D721Med (cell line): ENCODE measurements around the gene HOXA5.

Source experiments
- DNase-seq: peaks from one replicate; pipeline ENCODE4 v3.0.0; 2011; ENCODE audit warnings: low spot score; ENCODE audit not compliant: insufficient read length
- FAIRE-seq: peaks from 2 replicates; lab custom pipeline; 2011; peaks lifted over from hg19 to GRCh38; lab: Jason Lieb, UNC
- TF ChIP-seq, protein P1 (sequence below): IDR thresholded peaks from 2 replicates; pipeline ENCODE4 v1.5.1; 2012; ENCODE audit warnings: mild to moderate bottlenecking, control low read depth; ENCODE audit not compliant: insufficient read depth; ENCODE audit errors: missing control alignments

Gene HOXA5

DNA sequence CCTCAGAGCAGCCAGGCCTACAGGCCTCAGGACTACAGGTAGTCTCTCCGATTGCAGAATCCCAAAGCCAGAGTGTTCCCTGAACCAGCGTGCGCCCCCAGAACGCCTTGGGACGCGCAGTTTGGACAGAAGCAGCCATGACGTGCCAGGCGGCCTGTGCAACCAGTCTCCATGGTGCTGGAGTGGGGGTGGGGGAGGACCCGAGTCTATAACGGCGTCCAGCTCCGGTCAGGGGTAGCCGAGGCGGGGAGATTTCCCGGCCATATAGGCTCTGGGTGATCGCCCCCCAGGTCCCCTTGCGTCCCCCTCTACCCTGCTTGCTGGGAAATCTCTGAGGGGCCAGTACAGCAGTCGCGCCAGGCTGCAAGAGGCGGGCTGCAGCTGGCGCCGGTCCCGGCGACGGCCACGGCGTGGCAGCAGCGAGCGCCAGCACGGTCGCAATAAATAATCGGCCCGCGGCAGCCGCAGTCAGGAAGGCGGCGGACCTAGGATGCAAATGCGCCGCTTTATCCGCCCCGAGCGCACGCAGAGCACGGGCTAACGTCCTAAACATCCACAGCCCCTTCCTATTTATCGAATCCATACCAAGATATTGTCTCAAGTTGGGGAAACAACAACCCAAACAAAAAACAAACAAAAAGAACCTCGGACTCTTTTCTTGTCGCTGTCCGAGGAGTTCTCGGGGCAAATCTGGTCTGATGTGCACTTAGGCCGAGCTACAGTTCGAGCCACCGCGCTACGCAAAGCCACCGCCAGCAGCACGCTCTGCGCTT is 7.3 kb upstream of the HOXA5 start:
- TF ChIP-seq, protein P1, sequence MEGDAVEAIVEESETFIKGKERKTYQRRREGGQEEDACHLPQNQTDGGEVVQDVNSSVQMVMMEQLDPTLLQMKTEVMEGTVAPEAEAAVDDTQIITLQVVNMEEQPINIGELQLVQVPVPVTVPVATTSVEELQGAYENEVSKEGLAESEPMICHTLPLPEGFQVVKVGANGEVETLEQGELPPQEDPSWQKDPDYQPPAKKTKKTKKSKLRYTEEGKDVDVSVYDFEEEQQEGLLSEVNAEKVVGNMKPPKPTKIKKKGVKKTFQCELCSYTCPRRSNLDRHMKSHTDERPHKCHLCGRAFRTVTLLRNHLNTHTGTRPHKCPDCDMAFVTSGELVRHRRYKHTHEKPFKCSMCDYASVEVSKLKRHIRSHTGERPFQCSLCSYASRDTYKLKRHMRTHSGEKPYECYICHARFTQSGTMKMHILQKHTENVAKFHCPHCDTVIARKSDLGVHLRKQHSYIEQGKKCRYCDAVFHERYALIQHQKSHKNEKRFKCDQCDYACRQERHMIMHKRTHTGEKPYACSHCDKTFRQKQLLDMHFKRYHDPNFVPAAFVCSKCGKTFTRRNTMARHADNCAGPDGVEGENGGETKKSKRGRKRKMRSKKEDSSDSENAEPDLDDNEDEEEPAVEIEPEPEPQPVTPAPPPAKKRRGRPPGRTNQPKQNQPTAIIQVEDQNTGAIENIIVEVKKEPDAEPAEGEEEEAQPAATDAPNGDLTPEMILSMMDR: peak; percentile 73
- FAIRE-seq (no peak), DNase-seq (peak; percentile 86)

GRCh38 chr7:27149842-27150567 is 6.5 kb upstream of the HOXA5 start:
- no peak for DNase-seq
- no peak for FAIRE-seq

DNA sequence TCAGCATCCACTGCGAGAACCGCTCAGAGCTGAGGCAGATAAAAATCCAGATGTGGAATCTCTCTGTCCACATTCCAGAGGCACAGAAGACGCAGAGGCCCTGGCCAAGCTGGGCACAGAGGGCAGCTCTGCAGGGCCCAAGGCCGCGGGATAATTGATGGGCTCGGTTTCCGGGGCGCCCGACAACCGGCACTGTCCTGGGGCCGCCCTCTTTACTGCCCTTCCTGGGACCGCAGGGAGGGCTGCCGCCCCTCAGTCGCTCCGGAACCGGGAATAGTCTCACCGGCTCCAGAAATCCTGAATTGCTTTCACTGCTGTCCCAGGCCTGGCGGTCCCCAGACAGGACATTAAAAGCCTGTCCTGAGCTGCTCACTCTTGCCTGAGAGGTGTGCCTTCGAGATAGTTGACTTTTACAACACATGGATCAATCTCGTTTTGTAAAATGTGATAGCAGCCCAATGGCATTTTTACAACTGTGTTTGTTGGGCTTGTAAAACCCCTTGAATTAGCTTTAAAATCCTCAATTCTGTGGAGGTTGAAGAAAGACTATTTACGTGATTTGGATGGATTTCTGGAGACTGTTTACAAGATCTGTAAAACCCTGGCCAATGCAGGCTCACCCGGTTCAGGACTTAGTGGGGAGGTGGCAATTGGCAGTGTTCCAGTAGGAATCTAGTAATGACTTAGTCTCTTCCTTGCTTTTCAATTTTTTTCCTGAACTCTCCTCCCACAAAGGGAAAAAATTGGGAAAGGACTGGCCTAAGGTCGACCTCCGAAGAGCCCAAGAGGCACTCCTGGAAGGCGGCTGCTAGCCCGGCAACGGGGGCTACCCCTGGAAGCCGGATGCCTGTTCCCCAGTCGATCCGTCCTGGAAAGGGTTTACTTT is 5.5 kb upstream of the HOXA5 start:
- no peak for DNase-seq
- TF ChIP-seq, protein P1: no peak
- FAIRE-seq: no peak

More at GRCh38 chr7:27149842-27150567, 6.5 kb upstream of the HOXA5 start:
- TF ChIP-seq, protein P1: no peak

DNA sequence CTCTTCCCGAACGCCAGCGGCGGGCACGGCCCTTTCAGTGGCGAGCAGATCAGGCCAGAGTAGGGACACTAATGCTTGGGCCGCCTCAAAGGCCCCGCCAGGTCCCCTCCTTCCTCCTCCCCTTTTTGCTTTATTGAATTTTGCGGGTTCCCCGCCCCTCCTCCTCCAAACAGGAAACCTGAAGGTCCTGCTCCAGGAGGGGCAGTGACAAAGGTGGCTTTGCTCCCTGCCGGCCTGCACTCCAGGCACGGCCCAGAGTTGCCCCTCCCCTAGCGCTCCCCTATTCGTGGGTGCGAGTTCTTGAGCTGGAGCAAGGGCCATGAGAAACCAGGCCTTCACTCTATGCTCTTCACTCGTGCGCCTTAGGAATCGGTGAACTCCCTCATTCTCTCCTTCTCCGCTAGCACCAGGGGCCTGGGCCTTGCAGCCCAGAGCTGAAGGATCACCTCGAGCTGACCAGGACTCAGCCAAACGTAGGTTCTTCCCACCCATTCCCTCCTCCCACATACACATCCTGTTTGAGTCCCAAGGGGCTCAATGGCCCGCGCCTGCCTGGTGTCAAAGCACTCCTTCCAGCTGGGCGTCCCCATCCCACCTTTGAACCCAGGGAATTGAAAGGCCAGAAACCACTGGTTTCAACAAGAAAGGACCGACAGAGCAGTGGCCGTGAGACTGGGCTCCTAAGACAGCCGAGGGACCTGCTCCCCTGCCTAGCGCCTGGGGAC is 4.7 kb upstream of the HOXA5 start:
- no peak for DNase-seq
- TF ChIP-seq, protein P1: no peak

DNA sequence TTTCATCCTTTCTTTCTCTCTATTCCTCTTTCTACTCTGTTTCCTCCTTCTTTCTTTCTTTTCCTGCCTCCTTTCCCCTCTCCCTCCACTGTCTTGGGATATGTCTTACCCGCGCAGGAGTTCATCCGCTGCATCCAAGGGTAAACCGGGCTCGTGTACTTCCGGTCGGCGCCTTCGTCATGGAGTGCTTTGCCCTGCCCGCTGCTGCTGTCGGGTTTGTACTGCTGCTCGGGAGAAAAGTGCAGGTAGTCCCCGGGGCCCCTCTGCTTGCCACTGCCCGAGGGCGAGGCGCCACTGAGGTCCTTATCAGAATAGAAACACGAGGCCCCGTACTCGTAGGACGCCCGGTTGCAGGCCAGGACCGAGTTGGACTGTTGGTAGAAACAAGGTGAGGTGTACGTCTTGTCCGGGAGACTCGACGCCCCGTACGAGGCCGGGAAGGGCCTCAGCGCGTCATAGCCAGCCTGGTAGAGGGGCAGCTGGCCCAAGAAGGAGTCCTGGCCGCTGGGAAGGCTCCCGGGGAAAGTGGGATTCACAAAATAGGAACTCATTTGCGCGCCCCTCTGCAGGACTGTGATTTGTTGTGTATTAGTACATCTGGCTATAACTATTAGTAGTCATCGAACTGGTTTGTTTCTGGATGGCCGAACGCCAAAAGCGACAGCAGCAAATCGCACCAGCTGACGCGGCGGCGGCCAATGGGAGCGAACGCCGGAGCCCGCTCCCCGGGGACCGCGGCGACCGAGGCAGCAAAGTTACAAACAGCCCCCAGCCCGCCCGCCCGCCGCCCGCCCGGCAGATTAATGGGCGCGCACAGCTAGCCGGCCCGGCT is 3.9 kb upstream of the HOXA5 start, which contains the start of gene HOXA6:
HOXA6 (minus strand) TSS at position 576 of the 832 bp plus-strand sequence; CDS start at position 551, 25 bp downstream.
- TF ChIP-seq, protein P1: no peak
- no peak for DNase-seq
- FAIRE-seq: no peak

More for the DNA sequence above, 4.7 kb upstream of the HOXA5 start:
- FAIRE-seq: no peak
